DLD1 (cell line): Measurements from ENCODE around the gene FBXL16.

Experiments
- in situ Hi-C: cut with HindIII; loops from 2 replicates; pipeline ENCODE4 v1.10.0; 2017; ENCODE audit warnings: low sequenced_read_pairs

FBXL16 gene

DNA sequence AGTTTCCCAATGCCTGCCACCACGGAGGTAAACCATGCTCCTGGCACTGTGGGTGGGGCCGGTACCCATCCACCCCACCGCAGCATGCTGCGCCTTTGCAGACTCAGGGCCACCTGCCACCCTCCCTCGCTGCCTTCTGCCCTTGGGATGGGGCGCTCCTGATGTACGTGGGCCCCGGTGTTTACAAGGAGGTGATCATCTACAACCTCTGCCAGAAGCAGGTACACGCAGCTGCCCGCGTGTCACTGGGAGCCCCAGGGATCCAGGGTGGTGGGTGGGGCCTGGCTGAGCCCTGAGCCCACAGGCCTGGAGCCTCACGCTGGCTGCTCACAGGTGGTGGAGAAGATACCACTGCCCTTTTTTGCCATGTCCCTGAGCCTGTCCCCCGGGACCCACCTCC, 39.0 kb downstream of the FBXL16 start:
- in situ Hi-C loops, result no loop called here

DNA sequence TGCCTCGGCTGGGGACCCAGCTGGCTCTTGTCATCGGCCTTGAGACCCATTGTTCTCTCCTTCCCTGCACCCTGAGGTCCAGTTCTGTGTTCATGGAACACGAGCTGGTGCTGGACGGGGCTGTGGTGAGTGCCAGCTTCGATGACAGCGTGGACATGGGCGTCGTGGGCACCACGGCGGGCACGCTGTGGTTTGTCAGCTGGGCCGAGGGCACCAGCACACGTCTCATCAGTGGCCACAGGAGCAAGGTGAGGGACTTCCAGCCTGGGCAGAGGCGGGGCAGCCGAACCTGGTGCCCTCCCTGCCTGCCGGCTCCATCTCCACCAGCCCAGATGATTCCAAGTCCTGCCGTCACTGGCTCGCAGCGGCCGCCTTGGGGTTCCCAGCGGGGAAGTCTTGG, 43.0 kb downstream of the FBXL16 start:
- in situ Hi-C loops, result no loop called here

DNA sequence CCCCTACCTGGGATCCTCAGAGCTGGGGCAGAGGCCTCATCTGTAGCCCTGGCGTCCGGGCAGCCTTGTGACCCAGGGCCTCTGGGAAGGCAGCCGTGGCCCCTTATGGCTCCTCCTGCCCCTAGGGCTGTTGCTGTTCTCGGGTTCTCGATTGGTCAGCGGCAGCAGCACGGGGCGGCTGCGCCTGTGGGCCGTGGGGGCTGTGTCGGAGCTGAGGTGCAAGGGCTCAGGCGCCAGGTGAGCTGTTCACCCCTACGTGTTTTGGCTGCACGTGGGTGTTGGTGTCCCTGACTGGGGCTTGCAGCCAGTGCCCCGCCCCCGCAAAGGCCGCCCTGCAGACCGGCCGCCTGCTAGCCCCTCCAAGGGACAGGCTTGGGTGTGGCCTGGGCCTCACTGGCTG, 43.5 kb downstream of the FBXL16 start:
- in situ Hi-C loops, result no loop called here

DNA sequence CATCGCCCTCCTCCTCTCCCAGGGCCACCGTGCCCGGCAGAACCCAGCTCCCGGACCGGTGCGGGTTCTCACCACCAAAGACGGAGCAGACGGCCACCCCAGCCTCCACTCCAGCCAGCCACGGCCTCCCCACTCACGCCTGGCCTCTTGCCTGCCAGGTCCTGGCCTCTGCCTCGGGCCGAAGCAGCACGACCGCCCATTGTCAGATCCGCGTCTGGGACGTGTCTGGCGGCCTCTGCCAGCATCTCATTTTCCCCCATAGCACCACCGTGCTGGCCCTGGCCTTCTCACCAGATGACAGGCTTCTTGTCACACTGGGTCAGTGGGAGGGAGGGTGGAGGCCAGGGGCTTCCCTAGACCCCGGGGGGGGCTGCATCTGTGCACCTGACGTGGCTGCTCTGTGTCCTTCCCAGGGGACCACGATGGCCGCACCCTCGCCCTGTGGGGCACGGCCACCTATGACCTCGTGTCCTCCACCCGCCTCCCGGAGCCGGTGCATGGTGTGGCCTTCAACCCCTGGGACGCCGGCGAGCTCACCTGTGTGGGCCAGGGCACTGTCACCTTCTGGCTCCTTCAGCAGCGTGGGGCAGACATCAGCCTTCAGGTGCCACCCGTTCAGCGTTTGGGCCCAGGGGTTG, 44.3 kb downstream of the FBXL16 start:
- in situ Hi-C loops, result no loop called here

DNA sequence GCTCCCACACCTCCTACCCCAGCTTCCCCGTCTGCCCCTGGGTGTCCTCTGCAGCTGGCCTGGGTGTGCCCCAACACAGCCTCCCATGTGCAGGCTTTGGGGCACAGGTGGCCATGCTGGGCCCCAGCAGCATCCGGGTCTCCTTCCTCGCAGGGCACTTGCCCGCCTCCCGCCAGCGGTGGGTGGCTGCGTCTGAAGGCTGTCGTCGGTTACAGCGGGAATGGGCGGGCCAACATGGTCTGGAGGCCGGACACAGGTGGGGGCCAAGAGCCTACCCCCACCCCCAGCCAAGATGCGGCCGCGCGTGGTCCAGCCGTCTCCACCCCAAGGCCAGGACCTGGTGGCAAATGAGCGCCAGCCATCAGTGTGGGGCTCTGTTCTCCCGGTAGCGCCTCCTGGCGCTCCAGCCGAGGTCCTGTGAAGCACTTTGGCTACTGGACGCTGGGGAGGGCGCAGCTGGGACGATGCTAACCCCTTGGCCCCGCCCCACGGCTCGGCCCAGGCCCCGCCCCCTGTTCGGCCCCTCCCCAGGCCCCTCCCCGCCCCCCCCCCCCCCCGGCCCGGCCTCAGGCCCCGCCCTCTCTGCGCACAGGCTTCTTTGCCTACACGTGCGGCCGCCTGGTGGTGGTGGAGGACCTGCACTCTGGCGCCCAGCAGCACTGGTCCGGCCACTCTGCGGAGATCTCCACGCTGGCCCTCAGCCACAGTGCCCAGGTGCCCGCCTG, 45.0 kb downstream of the FBXL16 start:
- in situ Hi-C loops, result no loop called here

DNA sequence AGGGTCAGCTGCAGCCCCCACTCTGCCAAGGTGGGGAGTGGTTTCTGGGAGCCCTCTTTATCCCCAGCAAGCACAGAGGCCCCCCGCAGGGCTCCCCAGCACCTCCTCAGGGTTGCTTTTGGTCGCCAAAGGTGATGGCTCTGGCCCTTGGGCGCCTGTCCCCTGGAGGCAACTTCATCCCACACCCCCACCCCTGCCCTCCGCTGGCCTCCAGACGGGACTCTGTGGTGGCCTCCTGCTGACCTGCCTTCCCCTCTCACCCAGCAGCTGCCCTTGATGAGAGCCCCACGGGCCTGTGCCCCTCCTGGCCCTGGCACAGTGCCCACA, 45.5 kb downstream of the FBXL16 start:
- in situ Hi-C loops, result no loop called here

DNA sequence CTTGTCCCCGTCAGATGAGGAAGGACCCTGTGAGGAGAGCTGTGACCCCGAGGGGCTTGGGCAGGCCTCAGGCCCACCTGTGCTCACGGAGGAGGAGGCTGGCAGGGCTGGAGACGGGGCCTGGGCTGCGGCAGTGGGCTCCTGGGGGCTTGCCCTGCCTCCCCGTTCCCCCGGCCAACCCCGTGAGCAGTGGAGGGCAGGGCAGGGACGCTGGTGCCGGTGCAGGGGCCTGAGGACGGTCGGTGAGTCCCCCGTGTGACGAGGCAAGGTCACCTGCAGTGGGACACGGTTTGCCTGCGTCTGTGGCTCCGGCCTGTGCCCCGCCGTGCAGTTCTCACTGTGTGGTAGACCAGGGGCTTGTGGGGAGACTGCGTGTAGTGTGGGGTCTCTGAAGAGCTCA, 46.0 kb downstream of the FBXL16 start:
- in situ Hi-C loops, result no loop called here

DNA sequence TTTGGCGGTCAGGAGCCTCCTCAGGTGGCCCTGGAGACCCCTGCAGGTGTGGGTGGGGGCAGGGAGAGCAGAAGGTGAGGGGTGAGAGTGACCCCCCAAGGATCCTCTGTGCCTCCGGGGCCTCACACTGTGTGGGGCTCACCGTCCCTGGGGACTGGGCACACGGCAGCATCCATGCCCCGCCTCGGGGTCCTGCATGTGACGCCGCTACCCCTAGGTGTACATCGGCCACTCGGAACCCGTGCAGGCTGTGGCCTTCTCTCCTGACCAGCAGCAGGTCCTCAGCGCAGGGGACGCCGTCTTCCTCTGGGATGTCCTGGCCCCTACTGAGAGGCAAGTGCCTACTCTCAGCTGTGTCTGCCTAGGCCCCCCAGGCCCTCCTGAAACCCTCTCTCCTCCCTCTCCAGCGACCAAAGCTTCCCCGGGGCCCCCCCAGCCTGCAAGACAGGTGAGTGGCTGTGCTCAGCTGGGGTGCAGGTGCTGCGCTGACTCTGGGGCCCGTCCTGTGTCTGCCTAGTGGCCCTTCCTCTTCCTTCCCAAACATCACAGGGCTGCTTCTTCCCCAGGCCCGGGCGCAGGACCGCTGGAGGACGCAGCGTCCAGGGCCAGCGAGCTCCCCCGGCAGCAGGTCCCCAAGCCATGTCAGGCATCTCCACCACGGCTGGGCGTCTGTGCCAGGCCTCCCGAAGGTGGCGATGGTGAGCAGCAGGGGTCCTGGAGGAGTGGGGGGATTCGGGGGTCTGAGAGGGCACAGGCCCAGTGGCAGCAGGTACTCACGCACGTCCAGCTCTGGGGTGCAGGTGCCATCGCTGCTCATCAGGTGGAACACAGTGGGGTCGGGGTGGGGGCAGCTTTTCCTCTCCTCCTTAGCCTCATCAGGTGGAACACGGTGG, 46.7 kb downstream of the FBXL16 start:
- in situ Hi-C loops, result no loop called here

DNA sequence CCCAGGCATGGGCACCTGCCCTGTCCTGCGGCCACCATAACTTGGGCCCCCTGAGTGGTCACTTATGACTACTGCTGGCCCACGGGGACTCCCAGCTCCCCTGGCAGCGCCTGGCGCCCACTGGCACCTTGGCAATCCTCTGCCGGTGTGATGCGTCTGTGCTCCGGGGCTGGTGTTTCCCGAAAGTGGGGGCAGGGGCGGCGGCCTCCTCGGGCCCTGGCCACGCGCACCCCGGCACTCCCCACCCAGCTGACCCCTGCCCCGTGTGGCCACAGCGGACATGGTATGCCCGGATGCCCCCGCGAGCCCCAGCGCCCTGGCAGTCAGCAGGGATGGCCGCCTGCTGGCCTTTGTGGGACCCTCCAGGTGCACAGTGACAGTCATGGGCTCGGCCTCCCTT, 48.1 kb downstream of the FBXL16 start:
- in situ Hi-C loops, result no loop called here

DNA sequence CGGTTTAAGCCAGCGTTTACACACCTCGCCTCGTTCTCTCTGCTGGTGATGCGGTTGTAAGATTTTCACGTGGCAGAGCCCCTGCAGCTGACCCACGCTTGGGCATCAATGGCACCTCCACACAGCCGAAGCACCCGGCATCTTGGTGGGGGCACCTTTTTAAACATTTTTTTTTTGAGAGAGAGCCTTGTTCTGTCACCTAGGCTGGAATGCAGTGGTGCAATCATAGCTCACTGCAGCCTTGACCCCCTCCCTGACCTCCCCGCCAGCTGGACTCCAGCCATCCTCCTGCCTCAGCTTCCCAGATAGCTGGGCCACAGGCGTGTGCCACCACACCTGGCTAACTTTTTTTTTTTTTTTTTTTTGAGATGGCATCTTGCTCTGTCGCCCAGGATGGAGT, 51.6 kb downstream of the FBXL16 start:
- in situ Hi-C loops, result no loop called here

DNA sequence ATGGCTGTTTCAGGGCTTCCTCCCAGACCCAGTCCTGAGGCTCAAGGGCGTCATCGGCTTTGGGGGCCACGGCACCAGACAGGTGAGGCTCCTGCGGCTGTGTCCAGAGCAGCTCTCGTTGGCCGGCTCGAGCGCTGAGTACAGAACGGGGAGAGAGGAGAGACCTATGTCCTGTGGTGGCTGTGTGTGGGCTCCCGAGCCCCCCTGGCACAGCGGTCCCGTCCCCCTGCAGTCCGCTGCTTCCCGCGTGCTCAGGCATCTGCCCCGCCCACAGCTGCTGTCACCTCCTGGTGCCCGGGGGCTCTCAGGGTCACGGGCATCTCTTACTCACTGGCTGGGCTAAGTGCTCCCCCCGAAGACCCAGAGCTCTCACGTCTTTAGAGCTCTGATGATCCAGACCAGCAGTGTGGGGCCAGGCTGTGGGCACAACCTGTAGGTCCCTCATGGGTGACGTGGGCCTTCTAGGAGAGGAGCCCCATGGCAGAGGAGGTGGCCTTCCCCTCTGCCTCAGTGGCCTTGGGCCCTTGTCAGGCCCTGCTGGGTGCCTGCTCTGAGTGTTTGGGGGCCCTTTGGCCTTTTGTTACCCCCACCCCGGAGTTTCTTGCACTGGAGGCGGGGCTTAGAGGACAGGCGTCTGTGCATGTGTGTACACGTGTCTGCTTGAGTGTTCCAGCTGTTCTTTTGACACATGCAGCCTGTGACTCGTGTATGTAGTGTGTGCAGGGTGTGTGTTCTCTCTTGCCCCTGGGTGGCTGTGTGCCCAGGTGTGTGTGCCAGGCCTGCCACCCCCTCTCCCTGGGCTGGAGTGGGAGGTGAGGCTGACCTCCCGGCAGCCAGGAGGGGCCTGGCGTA, 52.9 kb downstream of the FBXL16 start:
- in situ Hi-C loops, result no loop called here

DNA sequence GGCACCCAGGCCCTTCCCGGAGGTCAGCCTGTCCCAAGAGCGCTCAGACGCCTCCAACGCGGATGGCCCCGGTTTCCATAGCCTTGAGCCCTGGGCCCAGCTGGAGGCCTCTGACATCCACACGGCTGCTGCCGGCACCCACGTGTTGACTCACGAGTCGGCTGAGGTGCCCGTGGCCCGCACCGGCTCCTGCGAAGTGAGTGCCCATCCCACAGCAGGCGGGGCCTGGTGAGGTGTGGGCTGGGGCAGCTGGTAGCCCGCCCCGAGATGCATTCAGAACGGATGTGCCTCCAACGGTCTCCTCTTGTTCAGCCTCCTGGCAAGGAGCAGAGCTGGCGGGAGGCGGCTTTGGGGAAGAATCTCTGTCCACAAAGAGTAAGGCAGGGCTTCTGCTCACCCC, 53.8 kb downstream of the FBXL16 start:
- in situ Hi-C loops, result no loop called here

DNA sequence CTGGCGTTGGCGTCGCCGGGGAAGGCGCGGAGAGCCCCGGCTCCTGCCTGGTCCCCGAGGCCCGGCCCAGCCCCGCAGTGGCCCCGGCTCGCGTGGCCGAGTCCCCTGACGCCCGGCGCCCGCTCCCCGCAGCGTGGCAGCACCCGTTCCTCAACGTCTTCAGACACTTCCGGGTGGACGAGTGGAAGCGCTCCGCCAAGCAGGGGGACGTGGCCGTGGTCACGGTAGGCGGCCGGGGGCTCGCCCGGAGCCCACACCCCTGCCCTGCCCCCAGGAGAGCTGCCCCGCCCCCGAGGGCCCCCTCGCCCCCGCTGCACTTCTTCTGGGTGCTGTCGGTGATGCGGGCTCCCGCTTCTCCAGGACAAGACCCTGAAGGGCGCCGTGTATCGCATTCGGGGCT, 56.0 kb downstream of the FBXL16 start:
- in situ Hi-C loops, result no loop called here

DNA sequence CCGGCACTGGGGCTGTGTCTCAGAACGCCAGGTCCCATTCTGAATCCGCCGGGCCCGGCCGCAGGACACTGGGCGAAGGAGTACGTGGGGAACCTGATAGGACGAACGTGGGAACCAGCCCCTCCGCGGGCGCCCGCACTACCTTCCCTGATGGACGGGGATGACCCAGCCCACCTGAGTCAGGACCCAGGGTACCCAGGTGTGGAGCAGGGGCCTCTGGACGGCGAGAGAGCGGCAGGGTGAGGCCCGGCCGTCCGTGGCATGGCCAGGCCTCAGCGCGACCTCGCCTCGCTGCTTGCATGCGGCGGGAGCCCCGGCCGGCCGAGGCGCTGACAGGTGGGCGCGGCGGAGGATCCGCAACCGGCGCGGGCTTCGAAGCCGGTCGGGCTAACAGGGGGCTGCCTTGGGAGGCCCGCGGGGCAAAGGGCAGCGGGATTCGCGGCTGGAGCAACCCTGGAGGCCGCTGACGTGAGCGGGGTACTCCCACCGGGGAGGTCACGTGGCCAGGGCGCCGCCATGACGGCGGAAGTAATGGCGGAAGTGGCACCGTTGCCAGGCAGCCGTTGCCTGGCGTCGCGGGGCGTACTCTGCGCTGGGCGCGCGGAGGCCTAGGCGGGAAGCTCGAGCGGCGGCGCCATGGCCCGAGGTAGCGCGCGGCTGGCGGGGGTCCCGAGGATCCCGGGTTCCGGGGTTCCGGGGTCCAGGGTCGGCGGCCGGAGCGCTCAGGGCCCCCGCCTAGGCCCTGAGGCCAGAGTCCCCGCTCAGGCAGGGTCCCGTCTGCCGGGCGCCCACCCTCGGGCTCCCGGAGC, 56.6 kb downstream of the FBXL16 start, which contains the start of gene WDR90:
Gene WDR90, plus strand, starts transcription at position 585 of the 809 bp plus-strand sequence. Its CDS starts 52 bp downstream, at position 637.
- in situ Hi-C loops, result no loop called here

DNA sequence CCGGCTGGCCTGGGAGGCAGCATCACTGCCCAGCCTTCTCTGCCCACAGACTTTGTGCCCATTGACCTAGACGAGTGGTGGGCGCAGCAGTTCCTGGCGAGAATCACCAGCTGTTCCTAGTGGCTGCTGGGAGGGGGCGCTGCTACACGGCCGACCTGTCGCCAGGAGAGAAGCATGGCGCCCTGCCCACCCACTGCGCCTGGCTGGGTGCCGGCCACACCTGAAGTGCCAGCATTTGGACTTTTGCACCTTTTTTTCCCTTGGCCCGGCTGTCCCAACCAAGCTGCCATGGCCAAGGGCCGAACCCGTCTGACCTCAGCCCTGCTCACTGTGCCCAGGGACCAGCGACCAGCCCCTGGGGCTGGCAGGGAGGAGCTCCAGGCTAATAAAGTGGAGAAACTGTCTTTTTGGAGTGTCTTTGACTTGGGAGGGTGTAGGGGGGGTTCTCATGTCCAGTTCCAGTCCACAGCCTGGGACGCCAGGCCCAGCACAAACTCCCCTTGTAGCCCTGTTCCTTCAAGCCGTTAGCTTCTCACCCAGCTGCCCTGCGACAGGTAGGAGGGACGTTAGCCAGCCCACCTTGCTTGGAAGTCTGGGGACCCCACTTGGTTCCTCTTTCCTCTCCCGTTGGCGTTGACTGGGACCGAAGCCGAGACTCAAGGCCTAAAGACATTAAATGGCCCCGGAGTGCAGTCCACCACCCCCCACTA, 57.4 kb downstream of the FBXL16 start:
- in situ Hi-C loops, result no loop called here

DNA sequence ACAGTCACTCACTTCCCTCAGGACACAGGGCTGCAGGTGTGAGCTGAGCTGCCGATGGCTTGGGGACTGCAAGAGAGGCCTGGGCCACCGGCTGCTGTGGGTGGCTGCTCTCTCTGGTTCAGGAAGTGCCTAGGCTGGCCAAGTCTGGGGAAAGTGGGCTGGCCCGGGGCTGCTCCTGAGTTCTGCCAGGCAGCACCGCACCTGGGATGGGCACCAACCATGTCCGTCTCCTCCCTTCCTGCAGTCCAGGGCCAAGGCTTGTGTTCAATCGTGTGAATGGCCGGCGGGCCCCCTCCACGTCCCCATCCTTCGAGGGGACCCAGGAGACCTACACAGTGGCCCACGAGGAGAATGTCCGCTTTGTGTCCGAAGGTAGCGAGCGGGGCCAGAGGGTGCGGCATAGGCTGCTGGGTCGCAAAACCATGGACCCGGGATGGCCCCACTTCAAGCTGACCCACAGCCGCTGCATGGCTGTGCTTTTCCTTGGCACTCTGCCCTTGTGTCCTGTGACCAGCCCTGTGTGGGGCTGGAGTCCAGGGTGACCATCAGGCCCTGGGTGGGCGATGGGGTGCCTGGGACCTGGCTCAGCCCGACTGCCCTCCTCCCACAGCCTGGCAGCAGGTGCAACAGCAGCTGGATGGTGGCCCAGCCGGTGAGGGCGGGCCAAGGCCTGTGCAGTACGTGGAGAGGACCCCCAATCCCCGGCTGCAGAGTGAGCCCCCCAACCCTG, 58.3 kb downstream of the FBXL16 start:
- in situ Hi-C loops, result no loop called here

DNA sequence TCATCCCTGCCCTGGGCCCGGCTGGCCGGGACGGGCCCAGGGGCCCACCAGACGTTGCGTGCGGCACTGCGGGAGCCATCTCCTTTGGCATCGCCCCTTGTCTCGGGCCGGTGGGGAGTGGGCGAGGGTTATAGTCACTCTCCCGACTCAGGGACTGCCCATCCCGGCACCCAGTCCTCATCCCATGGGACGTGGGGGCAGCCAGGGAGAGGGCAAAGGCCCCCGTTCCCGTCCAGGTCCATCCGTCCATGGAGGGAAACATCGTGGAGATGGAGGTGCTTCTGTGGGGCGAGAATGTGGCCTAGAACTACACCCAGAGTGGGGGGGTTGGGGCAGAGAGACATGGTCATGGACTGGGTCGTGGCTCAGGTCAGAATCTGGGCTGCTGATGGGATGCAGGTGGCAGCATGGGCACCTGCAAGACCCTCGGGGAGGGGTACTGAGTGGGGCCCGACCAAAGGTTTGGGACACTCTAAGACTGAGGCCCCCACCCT, 58.9 kb downstream of the FBXL16 start:
- in situ Hi-C loops, result no loop called here

DNA sequence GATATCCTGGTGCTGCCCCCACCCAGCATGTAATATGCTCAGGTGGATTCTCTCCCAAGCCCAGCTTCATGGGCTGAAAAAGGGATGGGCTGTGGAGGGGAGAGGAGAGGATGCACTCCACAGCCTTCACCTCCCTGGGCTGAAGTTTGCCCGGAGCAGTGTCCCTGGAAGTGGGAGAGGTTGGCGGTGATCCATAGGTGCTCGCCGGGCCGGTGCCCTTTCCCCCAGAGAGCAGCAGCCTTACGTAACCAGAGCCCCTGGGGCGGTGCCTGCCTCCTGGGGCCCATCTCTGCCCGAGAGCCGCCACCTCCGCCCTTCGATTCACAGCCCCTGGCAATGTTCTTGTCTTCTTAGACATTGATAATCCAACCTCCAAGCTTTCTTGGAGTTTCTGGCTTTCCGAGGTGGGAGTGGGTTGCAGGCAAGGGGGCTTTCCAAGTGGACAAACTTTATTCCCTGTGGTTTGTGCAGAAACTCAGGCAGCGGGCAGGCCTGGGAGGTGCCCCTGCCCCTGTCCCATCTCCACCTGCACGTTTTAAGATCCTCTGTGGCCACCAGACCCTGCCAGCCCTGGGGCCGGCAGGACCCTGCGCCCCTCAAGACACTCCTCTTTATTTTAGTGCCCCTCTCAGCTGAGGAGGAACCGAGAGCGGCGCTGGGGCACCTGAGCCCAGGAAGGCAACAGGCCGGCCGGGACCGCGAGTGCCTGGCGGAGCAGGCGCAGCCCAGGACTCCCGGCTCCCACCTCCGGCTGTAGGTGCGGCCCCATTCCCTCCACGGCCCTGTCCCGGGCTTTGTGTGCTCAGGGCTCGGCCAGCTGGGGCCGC, 59.5 kb downstream of the FBXL16 start:
- in situ Hi-C loops, result no loop called here
